ENCODE results near the gene SLC25A45. TPM values are rescaled to one million over a fixed set of nuclear protein-coding genes. Genes with fewer than 3 reads are reported as not detected.

Gene SLC25A45
- total and polyA plus RNA-seq, 2 of the 4 experiments (the other 2 are of a cell fraction) = 0.72 to 1.2 TPM

DNA sequence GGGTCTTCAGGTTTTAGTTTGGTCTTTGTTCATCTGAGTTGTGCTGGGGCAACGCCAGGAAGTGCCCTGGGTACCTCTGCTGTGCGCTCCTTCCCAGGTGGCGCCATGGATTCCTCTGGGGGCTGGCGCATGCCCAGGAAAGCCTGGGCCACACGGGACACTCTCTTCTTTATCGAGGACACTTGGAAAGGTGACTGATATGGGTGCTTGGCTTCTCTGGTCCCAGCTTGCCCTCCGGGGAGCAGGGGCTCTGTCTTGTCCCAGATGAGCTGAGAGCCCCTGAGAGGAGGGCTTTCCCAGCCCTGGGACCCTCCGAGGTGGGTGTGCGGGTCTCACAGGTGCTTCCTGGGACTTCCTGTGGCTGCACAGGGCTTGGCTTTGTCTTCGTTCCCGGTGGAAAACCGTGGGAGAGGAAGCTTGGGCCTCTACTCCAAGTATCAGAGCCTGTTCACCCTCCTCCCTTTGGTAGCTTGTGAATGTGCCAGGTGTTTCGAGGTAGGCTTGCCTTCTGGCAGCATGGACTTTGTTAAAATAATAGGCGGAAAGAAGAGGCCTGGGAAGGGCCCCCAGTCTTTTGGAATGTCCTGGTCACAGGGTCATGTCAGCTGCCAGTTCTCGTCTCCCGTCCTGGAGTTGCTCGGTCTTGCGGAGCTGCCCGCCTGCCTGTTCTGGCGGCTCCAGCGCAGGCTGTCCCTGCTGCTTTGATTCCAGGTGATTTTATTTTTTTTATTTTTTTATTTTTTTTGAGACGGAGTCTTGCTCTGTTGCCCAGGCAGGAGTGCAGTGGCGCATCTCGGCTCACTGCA, 30.0 kb upstream of the SLC25A45 start (continued):
- no peak for TF ChIP-seq NFE2L2 (IDR thresholded peaks at IDR 0.05; ENCODE audit: low read depth, low read length)

DNA sequence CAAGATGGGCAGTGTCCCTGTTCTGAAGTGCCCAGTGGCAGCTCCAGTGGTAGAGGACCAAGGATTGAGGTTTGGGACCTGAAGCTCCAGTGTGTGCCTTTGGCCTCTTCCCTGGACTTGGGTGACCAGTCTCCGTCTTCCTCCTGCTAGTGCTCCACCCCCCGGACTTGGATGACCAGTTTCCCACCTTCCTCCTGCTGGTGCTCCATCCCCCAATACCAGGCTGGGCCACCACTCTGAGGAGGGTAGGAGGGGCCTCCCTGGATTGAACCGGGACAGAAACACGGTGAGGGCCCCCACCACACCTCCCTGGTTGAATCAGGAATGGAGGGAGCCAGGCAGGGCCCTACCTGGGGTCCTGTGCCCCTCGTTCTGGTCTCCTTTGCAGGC, 29.2 kb upstream of the SLC25A45 start:
- H3K4me1 ChIP-seq (ENCODE audit: control insufficient read depth, insufficient read depth, low read length) = peaks cover 7% of the 10 kb centered on the region
- BruUV-seq (replicated peaks) = TSS peak; percentile 45
- H3K9me3 ChIP-seq (ENCODE audit: control insufficient read depth, insufficient read depth, low read length) = no peaks in the 10 kb centered on the region
- no peak overlapping the region for H2AFZ ChIP-seq (replicated peaks; ENCODE audit: low read length, poor library complexity)
- no peaks in the 10 kb centered on the region for H3K9me1 ChIP-seq (ENCODE audit: insufficient read depth, low read length)
- H3K36me3 ChIP-seq (ENCODE audit: control insufficient read depth, insufficient read depth, low read length) = peaks cover 35% of the 10 kb centered on the region
- POLR2A ChIA-PET (ENCODE audit: unreplicated experiment) = no interaction called here
- H4K20me1 ChIP-seq (ENCODE audit: insufficient read depth, low read length) = peaks cover 3% of the 10 kb centered on the region; the same call in 1 of the 2 replicates
- H3K23ac ChIP-seq (ENCODE audit: low read depth, low read length) = no peak overlapping the region
- no peak overlapping the region for H2BK5ac ChIP-seq (ENCODE audit: low read depth, low read length, poor library complexity, severe bottlenecking)
- dilution Hi-C loops (cut with HindIII; ENCODE audit: low sequenced_read_pairs, unreplicated experiment) (no loop called here), in situ Hi-C loops (cut with MboI; ENCODE audit: low sequenced_read_pairs) (loop anchor here (5.0 kb wide), 1 partner anchor 101 kb away; no protein-coding TSS in a partner anchor), intact Hi-C loops (cut with micrococcal nuclease) (no loop called here)
- WGBS, 2 experiments (ENCODE audit: extremely low coverage in 2 of 2, insufficient read length in 1 of 2) = no CpG with 5 or more reads among the region's 5 CpGs
- no peak overlapping the region for H3K56ac ChIP-seq (ENCODE audit: extremely low read depth, insufficient read depth, low read length)
- H4K5ac ChIP-seq (ENCODE audit: low read depth, low read length) = no peak overlapping the region
- TF ChIP-seq MXI1 (IDR thresholded peaks at IDR 0.05; ENCODE audit: borderline replicate concordance, low read depth, low read length) = no peak
- TF ChIP-seq MAFK (IDR thresholded peaks at IDR 0.05; ENCODE audit: low read depth, low read length) = no peak
- TF ChIP-seq BHLHE40 (IDR thresholded peaks at IDR 0.05; ENCODE audit: low read depth, low read length) = no peak
- TF ChIP-seq, protein P1, sequence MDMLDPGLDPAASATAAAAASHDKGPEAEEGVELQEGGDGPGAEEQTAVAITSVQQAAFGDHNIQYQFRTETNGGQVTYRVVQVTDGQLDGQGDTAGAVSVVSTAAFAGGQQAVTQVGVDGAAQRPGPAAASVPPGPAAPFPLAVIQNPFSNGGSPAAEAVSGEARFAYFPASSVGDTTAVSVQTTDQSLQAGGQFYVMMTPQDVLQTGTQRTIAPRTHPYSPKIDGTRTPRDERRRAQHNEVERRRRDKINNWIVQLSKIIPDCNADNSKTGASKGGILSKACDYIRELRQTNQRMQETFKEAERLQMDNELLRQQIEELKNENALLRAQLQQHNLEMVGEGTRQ (IDR thresholded peaks at IDR 0.05; ENCODE audit: low read depth, low read length) = no peak
- TF ChIP-seq CHD1 (IDR thresholded peaks at IDR 0.05; ENCODE audit: low read depth, low read length) = no peak
- TF ChIP-seq, protein P2, sequence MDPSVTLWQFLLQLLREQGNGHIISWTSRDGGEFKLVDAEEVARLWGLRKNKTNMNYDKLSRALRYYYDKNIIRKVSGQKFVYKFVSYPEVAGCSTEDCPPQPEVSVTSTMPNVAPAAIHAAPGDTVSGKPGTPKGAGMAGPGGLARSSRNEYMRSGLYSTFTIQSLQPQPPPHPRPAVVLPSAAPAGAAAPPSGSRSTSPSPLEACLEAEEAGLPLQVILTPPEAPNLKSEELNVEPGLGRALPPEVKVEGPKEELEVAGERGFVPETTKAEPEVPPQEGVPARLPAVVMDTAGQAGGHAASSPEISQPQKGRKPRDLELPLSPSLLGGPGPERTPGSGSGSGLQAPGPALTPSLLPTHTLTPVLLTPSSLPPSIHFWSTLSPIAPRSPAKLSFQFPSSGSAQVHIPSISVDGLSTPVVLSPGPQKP (IDR thresholded peaks at IDR 0.05; ENCODE audit: borderline replicate concordance, low read depth, low read length) = no peak
- no peak for TF ChIP-seq CTCF (conservative IDR thresholded peaks at IDR 0.05; ENCODE audit: low read depth, low read length)
- no peak for TF ChIP-seq RFX5 (IDR thresholded peaks at IDR 0.05; ENCODE audit: low read depth, low read length)
- H3K4me2 ChIP-seq (ENCODE audit: low read depth, low read length) = no peak overlapping the region
- no peak overlapping the region for H3K4ac ChIP-seq (ENCODE audit: low read depth, low read length)
- H3K27me3 ChIP-seq (ENCODE audit: control insufficient read depth, insufficient read depth, low read length) = no peaks in the 10 kb centered on the region
- no peak overlapping the region for H3K4me3 ChIP-seq (ENCODE audit: insufficient read depth, low read depth, low read length)
- H3K9ac ChIP-seq (ENCODE audit: low read depth, low read length) = no peak overlapping the region
- no peak overlapping the region for H2BK15ac ChIP-seq (ENCODE audit: low read depth, low read length)
- CTCF ChIA-PET = no interaction called here
- no peak overlapping the region for H4K91ac ChIP-seq (ENCODE audit: insufficient read depth, low read depth, low read length)
- no peak overlapping the region for H2BK120ac ChIP-seq (ENCODE audit: low read depth, low read length)
- H4K8ac ChIP-seq (ENCODE audit: low read depth in 2 of 2, low read length in 2 of 2) = no peak overlapping the region
- H3K79me1 ChIP-seq (ENCODE audit: low read depth in 1 of 2, low read length in 2 of 2) = peaks cover 0 to 47% of the 10 kb centered on the region in 2 experiments
- no peak overlapping the region for H2AK5ac ChIP-seq (ENCODE audit: low read depth, low read length)
- no peak overlapping the region for H3K14ac ChIP-seq (replicated peaks; ENCODE audit: low read depth, low read length)
- no peak overlapping the region for H2BK20ac ChIP-seq (ENCODE audit: low read depth, low read length)
- ATAC-seq (ENCODE audit: low read depth) (no peak), DNase-seq (no peak)
- H2AK9ac ChIP-seq (replicated peaks; ENCODE audit: low read depth, low read length, poor library complexity) = no peak overlapping the region
- no peak overlapping the region for H3K18ac ChIP-seq (ENCODE audit: low read depth, low read length)
- no peak overlapping the region for H3K27ac ChIP-seq (ENCODE audit: insufficient read depth, low read length)
